GDM1 (cell line): ENCODE measurements around the gene ULK1.

ENCODE experiments used
- DNase-seq: peaks from one replicate; lab custom pipeline; 2025; lab: John Stamatoyannopoulos, UW

Gene ULK1

GRCh38 chr12:131920157-131920508 is 25.7 kb downstream of the ULK1 start:
- DNase-seq, result no peak

GRCh38 chr12:131920902-131921840 is 26.7 kb downstream of the ULK1 start:
- DNase-seq, result no peak

DNA sequence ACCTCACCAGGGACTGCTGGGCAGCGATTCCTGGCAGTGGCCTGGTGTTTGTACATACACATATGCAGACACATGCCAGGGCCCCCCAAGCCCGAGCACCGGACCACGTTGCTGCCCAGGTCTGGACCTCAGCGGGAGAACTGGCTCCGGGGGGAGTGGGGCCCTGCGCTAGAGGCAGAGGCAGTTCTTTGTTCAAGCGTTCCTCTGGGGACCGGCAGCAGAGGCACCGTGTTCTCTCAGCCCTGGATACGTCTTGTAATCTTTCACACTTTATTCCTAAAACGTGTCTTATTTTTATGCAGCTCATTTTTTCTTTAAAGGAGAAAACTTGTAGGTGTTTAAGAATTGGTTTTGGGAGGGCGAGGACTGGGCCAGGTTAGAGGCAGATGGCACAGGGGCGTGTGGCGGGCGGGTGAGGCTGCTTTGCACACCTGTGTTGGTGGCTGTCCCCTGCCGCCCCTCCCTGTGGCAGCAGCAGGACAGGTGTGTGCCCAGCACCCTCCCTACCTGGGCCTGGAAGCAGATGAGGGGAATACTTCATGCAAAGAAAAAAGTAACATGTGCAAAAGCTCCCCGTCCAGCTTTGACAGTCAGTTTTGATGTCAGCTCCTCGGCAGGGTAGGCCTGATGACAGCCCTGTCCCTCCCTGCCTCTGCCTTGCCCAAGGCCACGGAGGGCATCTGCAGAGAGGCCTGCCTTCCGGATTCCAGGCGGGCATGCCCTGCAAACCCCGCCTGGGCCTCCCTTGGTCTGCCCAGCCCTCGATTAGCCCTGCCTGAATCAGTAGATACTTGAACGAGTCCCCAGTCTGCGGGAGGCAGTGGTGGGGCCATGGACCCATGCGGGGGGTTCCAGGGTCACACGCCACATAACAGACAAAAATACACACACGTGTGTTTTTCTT is 27.7 kb downstream of the ULK1 start:
- no peak for DNase-seq

- no peak for DNase-seq
Observed at GRCh38 chr12:131922772-131923171, 28.4 kb downstream of the ULK1 start.

GRCh38 chr12:131923260-131923659 is 28.8 kb downstream of the ULK1 start:
- DNase-seq, result no peak

GRCh38 chr12:131927110-131928079 is 33.0 kb downstream of the ULK1 start:
- no peak for DNase-seq

DNA sequence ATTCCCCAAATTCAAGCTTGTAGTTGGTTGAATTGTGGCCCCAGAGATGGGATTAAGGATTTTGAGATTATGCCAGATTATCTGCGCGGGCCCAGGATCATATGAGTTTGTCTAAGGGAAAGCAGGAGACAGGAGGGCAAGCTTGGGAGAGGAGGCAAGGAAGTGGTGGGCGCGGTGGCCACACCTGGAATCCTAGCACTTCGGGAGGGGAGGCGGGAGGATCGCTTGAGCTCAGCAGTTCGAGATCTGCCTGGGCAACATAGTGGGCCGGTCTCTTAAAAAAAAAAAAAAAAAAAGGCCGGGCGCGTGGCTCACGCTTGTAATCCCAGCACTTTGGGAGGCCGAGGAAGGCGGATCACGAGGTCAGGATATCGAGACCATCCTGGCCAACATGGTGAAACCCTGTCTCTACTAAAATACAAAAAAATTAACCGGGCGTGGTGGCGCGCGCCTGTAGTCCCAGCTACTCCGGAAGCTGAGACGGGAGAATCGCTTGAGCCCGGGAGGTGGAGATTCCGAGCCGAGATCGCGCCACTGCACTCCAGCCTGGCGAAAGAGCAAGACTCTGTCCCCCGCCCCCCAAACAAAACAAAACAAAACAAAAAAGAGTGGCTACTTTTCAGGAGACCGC is 33.8 kb downstream of the ULK1 start:
- no peak for DNase-seq

DNA sequence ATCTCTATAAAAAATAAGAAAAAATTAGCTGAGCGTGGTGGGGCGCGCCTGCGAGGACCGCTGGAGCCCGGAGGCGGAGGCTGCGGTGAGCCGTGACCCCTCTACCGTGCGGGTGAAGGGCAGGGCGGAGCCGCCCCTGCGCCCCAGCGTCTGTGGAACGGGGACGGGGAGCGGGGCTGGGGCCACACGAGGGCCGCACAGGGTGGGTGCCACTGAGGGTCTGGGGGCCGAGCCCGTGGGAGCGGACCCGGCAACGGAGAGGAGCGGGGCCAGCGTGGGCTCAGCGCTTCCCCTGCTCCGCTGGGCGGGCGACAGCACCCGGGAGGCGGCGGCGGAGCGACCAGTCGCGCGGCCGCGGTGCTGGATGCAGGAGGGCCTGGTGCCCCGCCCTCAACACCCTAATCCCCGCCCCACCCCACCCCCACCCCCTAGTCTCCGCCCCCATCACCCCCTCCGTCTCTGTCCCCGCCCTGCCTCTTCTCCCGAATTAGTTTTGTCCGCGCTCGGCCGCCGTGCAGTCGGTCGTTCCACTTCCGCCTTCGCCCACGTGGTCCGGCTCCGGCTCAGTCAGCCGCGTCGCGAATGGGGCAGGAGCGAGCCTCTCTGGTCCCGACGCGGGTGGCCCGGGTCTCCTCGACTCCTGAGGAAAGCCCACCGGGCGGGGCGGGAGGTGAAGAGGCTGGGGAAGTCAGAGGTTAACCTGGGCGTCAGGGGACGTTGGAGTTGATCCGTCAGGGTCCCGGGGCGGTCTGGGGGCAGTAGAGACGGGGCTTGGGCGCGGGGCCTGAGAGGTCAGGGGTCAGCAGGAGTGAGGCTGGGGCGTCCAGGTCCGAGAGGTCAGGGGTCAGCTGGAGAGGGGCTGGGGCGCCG is 34.5 kb downstream of the ULK1 start, which contains the start of gene PUS1:
Gene PUS1, plus strand, starts transcription at position 566 of the 870 bp plus-strand sequence. CDS start 447 bp downstream, outside the sequence.
- DNase-seq, result peak; percentile 91

- DNase-seq, result no peak
Observed at GRCh38 chr12:131929581-131930456, 35.4 kb downstream of the ULK1 start.

- DNase-seq, result no peak
Observed at GRCh38 chr12:131930510-131930909, 36.1 kb downstream of the ULK1 start.

GRCh38 chr12:131933387-131933786 is 39.0 kb downstream of the ULK1 start:
- DNase-seq, result no peak

DNA sequence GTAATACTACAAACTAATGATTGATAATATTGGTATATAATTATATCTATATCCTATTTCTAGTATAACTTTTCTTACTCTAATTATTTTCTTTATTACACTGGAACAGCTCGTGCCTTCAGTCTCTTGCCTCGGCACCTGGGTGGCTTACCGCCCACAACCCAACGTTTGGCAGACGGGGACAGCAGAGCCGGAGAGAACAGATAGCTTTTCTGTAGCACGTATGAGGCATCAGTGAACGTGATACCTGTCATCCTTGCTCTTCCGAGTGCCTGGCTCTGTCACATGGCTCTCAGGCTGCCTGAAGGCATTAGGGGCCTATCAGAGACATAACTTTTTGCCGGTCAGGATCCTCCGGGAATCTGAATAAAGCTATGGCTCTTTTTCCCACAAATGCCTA is 40.1 kb downstream of the ULK1 start:
- DNase-seq, result no peak

DNA sequence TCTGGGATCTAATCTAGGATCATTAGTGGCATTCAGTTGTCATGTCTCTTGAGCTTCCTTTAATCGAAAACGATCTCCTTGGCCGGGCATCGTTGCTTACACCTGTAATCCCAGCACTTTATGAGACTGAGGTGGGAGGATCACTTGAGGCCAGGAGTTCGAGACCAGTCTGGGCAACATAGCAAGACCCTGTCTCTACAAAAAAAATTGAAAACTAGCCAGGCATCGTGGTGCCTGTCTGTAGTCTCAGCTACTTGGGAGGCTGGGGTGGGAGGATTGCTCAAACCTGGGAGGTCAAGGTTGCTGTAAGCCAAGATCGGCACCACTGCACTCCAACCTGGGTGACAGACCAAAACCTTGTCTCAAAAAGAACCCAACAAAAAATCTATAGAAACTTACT is 43.7 kb downstream of the ULK1 start:
- DNase-seq, result no peak

DNA sequence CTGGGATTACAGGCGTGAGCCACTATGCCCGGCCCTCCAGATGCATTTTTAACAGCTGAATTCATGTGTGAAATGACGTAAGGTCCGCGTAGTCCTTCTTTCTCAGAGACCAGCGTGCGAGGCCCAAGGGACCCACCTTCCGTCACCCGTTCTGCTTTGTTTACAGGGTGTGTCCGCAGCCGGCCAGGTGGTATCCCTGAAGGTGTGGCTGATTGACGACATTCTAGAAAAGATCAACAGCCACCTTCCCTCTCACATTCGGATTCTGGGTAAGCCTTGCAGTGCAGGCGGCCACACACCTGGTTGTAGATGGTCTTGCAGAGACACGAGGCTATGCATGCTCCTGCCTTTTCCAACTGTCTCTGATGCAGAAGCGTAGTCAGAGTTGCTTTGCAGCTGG is 44.6 kb downstream of the ULK1 start:
- no peak for DNase-seq

DNA sequence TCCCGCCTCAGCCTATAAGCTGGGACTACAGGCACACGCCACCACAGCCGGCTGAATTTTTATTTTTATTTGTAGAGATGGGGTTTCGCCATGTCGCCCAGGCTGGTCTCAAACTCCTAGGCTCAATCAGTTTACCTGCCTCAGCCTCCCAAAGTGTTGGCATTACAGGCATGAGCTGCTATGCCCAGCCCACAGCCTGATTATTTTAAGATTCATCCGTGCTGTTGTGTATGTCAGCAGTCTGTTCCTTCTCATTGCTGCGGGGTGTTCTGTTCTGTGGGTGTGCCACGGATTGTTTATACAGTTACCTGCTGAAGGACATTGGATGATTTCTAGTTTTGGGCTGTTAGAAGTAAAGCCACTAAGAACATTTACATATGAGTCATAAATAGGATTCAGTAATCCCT is 45.7 kb downstream of the ULK1 start:
- no peak for DNase-seq

- DNase-seq, result no peak
Observed at GRCh38 chr12:131941116-131941986, 46.9 kb downstream of the ULK1 start.

DNA sequence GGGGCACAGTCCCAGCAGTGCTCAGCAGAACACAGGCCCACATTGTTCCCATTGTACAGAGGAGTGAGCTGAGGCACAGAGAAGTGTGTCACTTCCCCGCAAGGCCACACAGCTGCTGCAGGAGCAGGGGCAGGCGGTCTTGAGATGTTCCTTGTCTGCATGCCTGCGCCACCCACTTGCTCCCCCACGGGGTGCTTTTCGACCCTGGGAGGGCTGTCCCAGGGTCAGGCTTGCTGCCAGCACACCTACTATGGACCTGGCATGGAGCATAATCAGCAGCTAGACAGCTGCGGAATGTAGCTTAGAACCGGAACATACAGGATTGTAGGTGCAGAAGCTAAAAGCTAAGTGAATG is 47.5 kb downstream of the ULK1 start:
- no peak for DNase-seq

DNA sequence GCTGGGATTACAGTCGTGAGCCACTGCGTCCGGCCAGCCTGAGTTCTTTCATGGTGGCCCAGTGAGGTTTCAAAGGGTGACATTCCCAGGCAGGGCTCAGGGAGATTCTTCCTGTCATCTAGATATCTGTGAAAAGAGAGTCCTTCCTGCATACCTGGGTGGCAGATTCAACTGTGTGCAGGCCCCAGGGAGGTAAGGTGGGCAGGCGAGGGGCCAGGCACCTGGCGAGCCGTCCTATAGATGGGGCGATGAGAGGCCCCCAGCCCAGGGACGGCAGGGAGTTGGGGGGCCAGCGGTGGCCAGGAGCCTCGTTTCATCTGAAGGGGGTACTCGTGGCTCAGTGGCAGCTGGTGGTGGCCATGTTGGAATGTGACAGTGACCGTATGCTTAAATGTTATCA is 48.2 kb downstream of the ULK1 start:
- DNase-seq, result no peak
